GM19372 (cell line): ENCODE data around the gene ROGDI.

Experiments
- ATAC-seq: cut with Tn5 transposase; IDR thresholded peaks from one replicate; pipeline ENCODE4 v1.9.1; 2021; ENCODE audit warnings: mild to moderate bottlenecking, low read depth, moderate library complexity; ENCODE audit not compliant: unreplicated experiment

Gene ROGDI, protein sequence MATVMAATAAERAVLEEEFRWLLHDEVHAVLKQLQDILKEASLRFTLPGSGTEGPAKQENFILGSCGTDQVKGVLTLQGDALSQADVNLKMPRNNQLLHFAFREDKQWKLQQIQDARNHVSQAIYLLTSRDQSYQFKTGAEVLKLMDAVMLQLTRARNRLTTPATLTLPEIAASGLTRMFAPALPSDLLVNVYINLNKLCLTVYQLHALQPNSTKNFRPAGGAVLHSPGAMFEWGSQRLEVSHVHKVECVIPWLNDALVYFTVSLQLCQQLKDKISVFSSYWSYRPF

DNA sequence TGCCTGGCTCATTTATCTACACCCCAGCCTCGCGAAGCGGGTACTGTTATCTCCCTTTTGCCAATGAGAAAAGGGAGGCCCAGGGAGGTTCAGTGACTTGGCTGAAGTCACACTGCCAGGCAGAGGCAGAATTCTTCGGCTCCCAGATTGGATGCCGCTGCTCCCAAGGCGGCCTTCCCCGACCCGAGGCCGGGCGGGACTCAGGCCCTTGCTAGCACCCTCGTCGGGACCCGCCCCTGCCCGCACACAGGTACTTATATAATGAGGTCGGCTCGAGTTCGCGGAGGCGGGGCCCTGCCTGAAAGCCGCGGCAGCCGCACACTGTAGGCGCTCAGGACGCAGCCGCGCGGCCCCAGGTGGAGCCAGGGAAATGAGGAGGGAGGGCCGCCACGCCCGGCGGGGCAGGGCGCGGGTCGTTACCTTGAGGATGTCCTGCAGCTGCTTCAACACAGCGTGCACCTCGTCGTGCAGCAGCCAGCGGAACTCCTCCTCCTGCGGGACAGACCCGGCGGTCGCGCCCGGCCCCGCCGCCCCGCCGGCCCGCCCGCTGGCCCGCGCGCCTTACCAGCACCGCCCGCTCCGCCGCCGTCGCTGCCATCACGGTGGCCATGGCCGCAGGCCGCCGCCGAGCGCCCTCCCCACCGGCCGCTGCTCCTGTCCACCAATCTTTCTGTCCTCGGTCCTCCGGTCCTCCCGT, at the start of gene ROGDI:
Gene ROGDI (minus strand): TSS at position 672 of the 697 bp plus-strand sequence. CDS start 62 bp downstream, at position 610.
- ATAC-seq: peak; percentile 49

DNA sequence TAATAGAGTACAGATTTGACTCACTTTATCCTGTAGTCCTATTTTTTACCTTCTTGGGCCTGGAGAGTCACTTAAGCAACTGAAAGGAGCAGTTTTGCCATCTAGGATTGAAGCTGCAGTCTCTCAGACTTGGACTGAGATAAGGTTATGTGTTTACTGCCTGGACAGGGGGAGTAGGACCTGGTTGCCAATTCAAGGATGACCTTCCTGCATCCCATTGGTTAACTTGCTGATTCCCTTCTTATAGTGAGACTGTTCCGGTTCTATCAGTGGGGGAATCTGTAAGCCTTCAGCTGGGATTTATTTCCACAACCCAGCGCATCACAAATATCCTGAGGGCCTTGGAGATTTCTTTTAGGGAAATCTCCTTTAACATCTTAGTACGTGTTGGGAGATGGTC, 47.8 kb upstream of the ROGDI start:
- no peak for ATAC-seq

DNA sequence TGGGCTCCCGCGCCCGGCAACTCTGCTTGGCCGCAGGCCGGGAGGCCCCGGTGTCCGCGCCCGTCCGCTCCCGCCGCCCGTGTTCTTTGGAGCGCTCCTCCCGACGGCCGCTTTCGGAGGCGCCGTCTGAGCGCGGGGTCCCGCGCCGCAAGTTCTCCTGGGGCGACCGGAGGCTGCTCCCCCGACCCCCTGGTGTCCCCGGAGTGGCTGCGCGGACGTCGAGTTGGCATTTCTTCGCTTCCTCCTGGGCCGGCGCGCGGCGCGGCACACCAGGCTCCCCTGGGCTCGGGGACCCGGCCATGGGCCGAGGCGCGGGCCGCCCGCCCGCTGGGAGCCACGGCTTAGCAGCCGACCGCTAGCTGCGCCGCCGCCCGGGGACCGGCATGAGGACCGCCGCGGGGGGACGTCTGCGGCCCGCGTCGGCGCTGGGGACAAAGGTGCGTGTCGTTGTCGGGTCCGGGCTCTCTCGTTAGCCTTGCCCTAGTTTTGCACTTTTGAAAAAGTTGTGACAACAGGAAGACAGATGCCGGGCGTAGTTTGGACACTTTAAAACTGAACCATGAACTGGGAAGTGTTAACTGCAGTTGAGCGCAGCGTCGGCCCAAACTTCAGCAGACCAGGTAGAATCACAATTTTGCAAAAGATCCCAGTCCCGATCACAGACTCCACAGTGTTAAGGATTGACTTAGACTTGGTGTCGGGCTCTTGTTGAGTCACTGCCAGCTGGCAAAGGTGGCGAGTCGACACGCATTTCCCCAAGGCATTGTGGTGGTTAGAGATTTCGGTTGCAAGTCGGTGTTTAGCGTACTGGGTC, 45.5 kb upstream of the ROGDI start:
- ATAC-seq: peak; percentile 12

DNA sequence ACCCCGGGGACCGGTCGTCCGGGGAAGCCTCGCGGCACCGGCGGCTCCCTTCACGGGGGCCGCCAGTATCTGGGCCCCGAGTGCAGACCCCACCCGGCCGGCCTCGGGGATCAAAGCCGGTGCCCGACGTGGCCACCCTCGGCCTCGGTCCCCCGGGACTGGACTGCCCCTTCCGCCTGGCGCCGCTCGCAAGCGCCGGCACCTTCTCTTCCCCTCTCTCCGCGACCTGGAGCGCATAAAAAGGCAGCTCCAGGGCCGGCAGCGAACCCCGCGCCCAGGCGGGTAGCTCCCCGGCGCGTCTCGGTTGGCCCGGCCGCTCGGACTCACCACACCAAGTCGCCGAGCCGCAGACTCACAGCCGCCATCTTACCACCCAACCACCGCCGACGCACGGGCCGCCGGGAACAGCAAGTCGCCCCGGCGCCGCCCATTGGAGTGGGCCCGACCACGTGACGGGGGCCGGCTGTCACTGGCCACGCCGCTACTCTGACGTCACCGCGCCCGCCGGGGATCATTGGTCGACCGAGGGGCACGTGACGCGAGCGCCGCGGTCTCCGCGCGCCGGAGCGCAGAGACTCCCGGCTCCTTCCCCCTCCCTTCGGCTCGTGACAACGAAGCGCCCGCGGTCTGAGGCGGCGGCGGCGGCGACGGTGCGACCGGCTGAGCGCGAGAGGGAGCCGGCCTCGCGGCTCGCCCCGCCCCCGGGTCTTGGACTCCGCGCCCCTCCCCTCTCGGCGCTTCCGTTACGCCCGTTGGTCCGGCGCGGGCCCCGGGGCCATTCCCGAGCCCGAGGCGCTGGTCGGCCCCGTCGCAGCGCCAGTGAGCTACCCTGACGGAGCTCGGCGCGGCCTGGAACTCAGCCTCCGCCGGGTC, 44.7 kb upstream of the ROGDI start, which contains the start of the genes GLYR1 and UBN1:
Gene GLYR1 (minus strand): TSS at position 388 of the 873 bp plus-strand sequence. CDS start 23 bp downstream, at position 365.
Gene UBN1 (plus strand): TSS at position 581 of the 873 bp plus-strand sequence. CDS start 5,437 bp downstream, outside the sequence.
- ATAC-seq: peak; percentile 83

DNA sequence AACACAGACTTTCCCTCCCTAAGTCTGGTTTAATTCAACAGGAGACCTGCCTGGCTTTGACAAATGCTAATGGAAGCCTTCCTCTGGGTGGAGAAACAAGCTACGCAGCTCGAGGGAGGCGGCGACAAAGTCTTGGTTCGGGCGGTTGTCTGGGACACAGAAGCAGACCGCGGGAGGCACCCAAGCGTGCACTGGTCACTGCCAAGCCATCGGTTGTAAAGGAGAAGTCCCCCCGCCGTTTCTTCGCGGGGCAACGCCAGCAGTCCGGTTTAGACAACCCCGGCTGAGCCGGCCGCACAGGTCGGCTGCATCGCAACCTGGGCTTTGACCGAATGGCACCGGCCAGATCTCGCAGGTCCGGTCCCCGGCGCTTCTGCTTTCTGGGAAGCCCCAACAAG, 44.1 kb upstream of the ROGDI start:
- ATAC-seq: peak; percentile 25

DNA sequence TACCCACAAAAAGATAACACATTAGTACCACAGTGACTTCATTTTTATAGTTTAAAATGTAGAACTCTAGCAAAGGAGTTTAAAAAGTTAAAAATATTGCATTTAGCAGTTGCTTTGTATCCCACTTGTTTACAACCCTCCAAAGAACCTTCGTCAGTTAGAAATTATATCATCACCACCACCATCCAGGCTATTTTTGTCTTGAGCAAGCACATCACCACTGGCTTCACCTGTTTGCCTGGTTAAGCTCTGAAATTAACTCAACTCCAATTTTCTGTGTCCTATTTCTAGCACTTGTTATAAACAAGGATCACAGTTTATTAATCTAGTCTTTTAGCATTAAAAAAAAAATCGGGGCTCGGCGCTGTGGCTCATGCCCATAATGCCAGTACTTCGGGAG, 38.6 kb upstream of the ROGDI start:
- ATAC-seq: no peak

DNA sequence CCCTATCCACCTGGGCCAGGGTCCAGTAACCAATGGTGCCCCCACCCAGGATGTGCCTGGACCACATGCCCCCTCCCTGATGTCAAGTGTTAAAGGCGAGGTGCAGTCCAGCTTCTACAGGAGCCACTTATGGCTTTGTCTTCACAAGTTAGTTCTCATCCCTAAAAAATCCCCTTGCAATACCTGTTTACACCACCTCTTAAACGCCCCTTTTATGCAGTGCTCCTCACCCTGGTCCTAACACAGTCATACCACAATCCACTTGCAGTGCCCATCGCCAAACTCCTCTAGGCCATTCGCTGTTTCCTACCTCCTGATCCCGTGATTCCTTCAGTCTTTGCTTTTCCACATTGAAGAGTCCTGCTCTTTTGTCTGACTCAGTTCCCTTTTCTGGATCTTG, 37.5 kb upstream of the ROGDI start:
- ATAC-seq: no peak

DNA sequence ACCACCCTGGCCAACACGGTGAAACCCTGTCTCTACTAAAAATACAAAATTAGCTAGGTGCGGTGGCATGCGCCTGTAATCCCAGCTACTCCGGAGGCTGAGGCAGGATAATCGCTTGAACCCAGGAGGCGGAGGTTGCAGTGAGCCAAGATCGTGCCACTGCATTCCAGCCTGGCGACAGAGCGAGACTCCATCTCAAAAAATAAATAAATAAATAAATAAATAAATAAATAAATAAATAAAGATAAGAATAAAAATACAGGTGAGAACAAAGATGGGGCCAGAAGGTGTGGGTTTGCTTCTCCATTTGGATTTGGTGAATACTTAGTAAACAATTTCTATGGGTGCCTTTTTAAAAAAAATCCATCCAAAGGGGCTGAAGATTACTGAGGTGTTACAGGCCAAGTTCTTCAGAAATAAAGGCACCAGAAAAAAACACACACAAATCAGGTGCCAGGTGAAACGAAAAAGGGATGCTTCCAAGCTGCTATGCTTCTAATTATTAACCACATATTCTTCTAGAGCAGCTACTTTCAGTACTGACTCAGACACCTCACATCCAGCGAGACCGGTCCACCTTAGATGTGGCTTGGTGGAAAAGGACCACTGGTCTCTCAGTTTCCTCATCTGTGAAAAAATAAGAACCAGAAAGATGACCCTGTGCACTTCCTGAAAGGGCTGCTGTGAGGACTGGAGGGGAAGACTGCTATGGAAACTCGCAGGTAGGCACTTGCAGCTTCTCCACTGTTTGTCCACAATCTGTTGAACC, 35.5 kb upstream of the ROGDI start:
- no peak for ATAC-seq

DNA sequence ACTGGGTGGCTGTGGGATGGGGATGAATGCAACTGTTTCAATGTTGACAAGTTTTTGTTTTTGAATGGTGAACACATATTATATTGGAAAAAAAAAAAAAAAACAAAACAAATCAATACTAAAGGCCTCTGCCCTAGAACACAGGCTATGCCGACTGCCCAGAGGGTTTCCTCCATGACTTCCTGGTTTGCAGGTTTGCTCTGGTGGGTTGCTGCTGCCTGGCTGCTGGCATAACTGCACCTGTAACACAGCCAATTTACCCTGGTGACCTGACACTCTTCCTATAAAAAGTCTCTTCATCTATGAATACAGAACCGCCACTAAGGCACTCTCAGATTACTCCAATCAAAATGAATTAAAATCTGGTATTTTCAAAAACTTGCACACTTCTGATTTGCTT, 34.3 kb upstream of the ROGDI start:
- no peak for ATAC-seq

DNA sequence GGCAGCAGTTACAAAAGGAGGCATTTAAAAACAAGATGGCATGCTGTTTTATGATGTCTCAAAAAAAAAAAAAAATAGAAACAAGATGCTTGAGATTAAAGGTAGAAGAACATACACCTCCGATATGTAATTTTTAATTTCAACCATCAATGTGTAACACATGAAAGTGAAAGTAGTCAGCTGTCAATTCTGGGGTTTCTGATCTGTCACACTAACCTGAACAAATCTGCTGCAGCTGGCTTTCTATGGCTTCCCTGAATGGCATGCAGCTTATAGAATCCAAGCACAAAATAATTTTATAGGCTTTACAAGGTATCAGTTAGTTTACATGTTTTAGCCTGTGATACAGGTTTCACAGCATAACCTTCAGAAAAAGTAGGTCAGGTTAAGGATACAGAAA, 31.2 kb upstream of the ROGDI start:
- ATAC-seq: no peak

DNA sequence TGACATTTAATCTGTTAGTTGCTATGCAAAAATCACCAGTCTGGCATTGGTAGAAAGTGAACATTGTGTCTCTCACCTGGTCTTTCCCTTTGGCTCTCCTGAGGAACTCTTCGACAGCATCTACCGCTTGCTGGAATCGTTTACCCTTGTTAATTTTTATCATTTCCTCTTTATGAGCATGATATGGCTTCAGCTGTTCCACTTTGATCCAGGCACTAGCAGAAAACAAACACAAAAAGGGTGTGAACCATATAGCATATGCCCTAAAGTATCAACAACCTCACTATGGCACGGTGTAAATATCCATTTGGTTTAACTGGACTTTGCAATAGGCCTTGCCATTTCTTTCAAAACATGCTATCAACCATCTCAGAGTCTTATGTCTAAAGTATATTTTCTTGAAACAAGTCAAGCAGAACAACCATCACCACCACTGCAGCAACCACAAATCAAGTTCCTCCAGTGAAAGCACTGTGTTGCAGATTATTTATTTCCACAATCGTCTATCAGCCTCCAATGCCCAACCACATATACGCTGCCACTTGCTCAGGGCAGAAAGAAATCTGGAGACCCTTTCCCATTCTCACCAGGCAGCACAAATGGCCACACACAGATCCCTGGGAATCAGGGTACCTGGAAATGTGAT, 30.4 kb upstream of the ROGDI start:
- no peak for ATAC-seq

DNA sequence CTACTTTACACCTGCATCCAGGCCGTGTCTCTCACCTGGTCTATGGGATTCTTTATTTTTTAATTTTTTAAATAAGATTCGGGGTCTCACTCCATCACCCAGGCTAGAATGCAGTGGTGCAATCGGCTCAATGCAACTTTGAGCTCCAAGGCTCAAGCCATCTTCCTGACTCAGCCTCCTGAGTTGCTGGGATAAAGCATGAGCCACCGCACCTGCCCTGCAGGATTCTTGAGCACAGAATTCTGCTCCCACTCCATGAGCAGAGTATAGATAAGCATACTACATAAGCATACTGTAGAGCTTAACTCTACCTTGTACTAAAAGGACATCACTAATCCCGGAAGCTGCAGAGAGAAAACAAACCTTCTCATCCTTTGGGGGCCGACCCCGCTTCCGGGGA, 29.2 kb upstream of the ROGDI start:
- ATAC-seq: no peak

DNA sequence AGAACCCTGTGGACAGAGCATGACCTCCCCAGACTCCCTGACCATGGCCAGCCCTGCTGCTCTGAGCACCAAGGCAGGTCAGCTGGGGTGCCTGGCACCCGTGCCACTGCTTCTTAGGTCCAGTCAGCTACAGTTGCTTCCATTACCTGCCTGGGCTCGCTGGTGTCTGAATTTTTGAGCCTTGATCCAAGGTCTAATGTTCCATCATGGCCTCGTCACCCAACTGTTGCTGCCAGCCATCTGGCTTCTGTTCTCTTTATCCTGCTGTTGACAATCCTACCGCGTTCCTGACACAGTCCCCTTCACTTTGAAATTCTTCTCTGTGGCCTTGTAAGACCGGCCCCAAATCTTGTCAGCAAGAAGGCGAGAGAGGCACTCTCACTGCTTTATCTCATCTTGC, 28.0 kb upstream of the ROGDI start:
- no peak for ATAC-seq

DNA sequence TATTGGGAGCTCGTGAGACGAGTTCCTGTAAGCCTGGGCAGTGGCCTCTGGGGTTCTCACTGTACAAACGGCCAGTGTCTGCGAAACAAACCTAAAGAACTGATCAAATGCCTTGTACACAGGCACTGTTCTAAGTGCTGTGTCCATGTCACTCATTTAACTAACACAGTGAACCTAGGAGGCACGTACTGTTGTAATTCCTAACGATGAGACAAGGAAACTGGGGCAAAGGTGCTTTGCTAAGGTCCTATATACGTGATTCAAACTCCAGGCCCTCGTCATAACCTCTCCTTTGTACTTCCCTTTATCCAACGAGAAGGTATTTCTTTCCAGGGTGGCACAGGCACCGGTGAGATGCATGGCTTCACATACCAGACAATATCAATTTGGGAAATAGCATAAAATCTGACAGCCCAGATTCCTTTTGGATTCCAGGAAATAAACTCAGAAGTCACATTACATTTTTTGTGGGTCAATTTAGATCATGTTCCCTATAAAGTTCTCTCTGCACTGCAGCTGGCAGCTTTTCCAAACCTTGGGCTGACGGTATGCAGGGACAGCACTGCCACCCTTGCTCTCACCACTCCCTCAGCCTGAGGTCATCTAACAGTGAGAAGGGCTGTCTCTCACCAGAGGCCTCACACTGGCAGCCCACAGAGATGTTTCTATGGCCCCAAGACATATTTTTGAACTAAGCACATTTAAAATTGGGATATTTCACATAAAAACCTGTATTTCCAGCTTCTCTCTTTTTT, 26.3 kb upstream of the ROGDI start:
- ATAC-seq: no peak

DNA sequence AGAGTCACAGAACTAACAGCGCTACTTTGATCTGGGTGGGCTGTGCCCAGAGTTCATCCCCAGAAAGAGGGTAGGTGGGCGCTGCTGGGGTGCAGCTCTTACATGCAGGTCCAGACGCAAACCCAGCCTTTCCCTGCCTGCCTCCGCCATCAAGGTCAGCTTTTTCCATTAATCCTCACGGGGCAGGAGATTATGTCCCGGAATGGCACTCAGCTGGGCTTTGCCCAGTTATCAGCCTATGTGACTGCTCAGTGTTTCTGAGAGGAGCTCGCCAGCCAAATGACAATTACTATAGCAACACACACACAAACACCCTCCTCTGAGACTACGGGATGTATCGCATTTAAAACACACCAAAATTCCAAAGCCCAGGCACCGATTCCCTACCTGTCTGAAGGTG, 24.5 kb upstream of the ROGDI start:
- ATAC-seq: no peak

DNA sequence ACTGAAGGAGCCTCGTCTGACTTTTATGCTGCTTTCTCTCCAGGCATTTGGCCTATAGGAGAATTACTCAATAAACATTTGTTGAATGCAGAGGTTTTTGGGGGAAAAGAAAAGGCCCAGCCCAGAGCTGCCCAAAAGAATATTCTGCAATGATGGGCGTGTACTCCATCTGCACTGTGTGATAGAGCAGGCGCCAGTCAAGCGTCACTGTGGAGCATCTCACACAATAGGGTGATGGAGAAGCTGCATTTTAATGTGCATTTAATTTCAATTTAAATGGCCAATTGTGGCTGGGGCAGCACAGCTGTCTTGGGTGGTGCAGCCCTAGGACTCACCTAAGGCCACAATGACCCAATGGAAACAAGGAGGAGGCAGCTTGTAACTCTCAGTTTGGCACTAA, 24.1 kb upstream of the ROGDI start:
- ATAC-seq: no peak

DNA sequence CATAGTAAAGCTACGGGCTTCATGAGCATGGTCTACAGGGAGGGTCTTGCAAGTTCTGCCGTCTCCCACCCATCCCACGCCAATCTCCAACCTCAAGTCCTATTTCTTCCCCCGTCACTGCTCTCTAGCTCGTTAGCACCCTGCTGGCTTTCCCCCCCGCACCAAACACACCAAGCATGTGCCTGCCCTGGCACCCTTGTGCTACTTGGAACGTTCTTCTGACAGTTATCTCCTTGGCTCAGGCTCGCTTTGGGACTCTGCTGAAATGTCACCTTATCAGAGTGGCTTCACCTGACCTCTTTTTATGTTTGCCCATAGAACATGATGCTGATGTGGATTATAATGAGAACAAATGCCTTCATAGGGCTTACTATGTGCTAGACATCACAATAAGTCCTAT, 22.8 kb upstream of the ROGDI start:
- no peak for ATAC-seq

DNA sequence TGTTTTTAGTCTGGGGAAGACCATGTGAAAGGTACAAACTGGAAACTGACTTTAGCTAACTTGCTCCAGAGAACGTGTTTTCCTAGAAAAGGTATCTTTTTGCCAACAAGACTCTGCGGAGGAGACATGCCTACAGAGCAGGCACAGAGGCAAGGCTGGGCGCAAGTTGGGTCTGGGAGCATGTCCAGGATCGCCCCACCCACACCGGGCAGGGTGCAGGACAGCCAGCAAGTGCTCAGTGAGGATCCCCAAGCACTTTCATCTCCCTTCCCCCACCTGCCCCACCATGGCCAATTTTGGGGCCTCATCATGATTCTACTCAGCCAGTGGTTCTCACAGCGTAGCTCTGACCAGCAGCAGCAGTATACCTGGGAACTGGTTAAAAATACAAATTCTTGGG, 18.2 kb upstream of the ROGDI start:
- ATAC-seq: no peak
